ENCODE data around the gene TNFRSF12A. TPM values are rescaled to one million over a fixed set of nuclear protein-coding genes. Genes with fewer than 3 reads are reported as not detected.

The TNFRSF12A gene
- total and polyA plus RNA-seq, 11 donors, result 27.8 to 824 (median 97.1) TPM

DNA sequence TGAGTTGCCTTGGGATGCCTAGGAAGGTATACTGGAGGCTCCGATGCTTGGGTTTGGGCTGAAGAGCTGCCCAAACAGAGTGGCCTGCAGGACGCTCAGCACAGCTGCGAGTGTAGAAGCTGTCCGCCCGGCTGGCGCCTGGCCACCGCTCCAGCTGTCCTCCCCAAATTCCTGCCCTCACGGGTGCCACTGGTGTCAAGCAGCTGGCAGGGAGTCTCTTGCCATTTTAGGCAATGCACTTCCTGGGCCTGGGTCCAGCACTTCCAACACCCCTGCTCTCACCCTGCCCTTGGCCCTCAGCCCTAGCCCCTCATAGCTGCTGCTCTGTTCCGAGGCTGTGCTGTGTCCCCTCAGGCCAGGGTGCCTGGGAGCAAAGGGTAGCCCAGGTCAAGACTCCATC is 34.7 kb upstream of the TNFRSF12A start:
- TF ChIP-seq, protein P1, sequence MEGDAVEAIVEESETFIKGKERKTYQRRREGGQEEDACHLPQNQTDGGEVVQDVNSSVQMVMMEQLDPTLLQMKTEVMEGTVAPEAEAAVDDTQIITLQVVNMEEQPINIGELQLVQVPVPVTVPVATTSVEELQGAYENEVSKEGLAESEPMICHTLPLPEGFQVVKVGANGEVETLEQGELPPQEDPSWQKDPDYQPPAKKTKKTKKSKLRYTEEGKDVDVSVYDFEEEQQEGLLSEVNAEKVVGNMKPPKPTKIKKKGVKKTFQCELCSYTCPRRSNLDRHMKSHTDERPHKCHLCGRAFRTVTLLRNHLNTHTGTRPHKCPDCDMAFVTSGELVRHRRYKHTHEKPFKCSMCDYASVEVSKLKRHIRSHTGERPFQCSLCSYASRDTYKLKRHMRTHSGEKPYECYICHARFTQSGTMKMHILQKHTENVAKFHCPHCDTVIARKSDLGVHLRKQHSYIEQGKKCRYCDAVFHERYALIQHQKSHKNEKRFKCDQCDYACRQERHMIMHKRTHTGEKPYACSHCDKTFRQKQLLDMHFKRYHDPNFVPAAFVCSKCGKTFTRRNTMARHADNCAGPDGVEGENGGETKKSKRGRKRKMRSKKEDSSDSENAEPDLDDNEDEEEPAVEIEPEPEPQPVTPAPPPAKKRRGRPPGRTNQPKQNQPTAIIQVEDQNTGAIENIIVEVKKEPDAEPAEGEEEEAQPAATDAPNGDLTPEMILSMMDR (IDR thresholded peaks at IDR 0.05), result no peak
- TF ChIP-seq POLR2A (IDR thresholded peaks at IDR 0.05), result no peak
- intact Hi-C loops (cut with DNase I), result no loop called here
- Histone ChIP-seq H3K27me3 (peaks cover 0 to 17% (median 3%) of the 10 kb centered on the region in 9 donors), H3K4me3 (no peak overlapping the region), H3K27ac (peak overlapping the region; percentile 53 to 97 (median 86)), H3K36me3 (no peaks in the 10 kb centered on the region), H3K4me1 (peaks cover 0 to 41% (median 23%) of the 10 kb centered on the region in 12 donors), H3K9me3 (no peaks in the 10 kb centered on the region)
- 34 to 60% (median 41%) methylated on average over 1 to 9 of the region's 9 CpGs for WGBS, 4 donors
- peak; percentile 3 to 57 (median 17) for ATAC-seq
- DNase-seq, result peak in 4 of 5 donors; percentile 57 to 72 (median 66)

DNA sequence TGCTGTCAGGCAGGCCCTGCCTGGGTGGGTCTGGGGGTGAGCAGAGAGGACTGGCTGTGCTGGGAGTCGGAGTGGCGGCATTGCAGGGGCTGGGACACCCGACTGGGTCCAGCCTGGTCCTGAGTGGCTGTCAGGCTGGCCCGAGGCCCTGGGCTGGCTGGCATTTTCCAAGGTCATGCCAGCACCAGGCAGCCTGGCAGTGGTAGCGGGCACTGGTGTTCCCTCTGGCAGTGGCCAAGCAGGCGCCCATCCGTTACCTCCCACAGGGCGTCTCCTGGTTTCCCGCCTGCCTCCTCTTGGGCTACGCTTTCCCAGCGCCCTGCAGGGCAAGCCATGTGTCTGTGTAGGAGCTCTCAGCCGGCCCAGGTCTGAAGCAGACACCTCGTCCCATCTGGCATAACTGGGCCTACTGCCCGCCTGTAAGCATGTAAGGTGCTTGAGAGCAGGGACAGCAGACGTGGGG is 34.2 kb upstream of the TNFRSF12A start:
- peak; percentile 77 to 85 (median 78) for ATAC-seq
- H3K4me1 ChIP-seq, result peaks cover 0 to 38% (median 21%) of the 10 kb centered on the region in 12 donors
- WGBS, 4 donors, result 49 to 64% (median 56%) methylated on average over 9 to 15 of the region's 15 CpGs
- no peaks in the 10 kb centered on the region for H3K9me3 ChIP-seq
- H3K27ac ChIP-seq, result peak overlapping the region; percentile 53 to 97 (median 86)
- peak in 4 of 5 donors; percentile 68 to 89 (median 75) for DNase-seq
- TF ChIP-seq, protein P1 (IDR thresholded peaks at IDR 0.05), result no peak
- TF ChIP-seq POLR2A (IDR thresholded peaks at IDR 0.05), result no peak
- H3K4me3 ChIP-seq, result no peak overlapping the region
- H3K36me3 ChIP-seq, result no peaks in the 10 kb centered on the region
- peaks cover 0 to 17% (median 3%) of the 10 kb centered on the region in 9 donors for H3K27me3 ChIP-seq
- intact Hi-C loops (cut with DNase I), result no loop called here

DNA sequence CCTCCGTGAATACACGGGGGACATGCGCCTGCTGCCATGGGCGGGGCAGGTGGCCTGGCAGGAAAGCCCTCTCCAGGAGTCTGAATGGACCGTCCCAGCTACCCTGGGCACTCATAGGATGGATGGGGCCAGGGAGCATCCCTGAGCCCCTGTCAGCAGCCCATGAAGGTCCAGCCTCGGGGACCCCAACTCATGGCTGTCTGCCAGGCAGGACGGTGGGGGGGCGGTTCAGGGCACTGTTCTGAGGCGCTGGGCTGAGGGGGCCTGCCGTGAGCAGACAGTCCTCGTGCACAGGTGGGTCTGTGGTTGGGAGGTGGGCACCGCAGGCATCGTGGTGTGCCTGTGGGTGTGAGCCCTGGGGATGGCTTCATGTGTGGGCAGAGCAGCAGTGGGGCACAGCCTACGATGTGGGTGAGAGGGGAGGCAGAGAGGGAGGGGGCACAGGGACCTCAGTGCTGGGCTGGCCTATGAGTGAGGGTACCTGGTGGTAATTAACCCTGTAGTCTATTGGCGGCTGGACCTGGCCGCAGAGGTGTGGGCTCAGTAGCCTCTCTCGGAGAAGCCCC is 33.5 kb upstream of the TNFRSF12A start:
- DNase-seq (no peak), ATAC-seq (no peak)
- Histone ChIP-seq H3K27ac (peak overlapping the region in 5 of 12 donors; percentile 70 to 97 (median 88)), H3K27me3 (peaks cover 0 to 17% (median 3%) of the 10 kb centered on the region in 9 donors), H3K4me1 (peaks cover 0 to 32% (median 15%) of the 10 kb centered on the region in 12 donors), H3K9me3 (no peaks in the 10 kb centered on the region), H3K4me3 (no peak overlapping the region), H3K36me3 (no peaks in the 10 kb centered on the region)
- TF ChIP-seq, protein P1 (IDR thresholded peaks at IDR 0.05), result no peak
- TF ChIP-seq POLR2A (IDR thresholded peaks at IDR 0.05), result no peak
- WGBS, 4 donors, result 75 to 80% (median 79%) methylated on average over 13 to 17 of the region's 17 CpGs
- intact Hi-C loops (cut with DNase I), result no loop called here

DNA sequence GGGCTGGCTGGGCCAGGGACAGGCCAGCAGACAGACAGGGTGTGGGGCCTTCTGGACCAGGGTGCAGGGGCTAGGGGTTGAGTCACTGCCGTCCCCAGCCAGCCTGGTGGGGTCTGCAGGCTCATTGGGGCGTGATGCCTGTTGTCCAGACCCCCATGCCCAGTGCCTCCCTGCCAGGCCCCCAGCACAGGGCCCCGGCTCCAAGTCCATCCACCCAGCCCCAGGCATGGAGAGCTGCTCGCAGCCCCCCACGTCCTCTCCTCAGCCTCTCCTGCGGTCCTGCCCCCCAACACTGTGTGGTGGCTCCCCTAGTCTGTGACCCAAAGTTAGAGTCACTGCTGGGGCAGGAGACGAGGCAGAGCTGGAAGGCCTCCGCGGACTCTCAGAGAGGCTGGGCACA is 32.9 kb upstream of the TNFRSF12A start:
- no peak for ATAC-seq
- Histone ChIP-seq H3K36me3 (no peaks in the 10 kb centered on the region), H3K4me3 (no peak overlapping the region), H3K27ac (no peak overlapping the region), H3K4me1 (peaks cover 0 to 32% (median 15%) of the 10 kb centered on the region in 12 donors), H3K9me3 (no peaks in the 10 kb centered on the region), H3K27me3 (peaks cover 0 to 17% (median 3%) of the 10 kb centered on the region in 9 donors)
- DNase-seq, result no peak
- TF ChIP-seq, protein P1 (IDR thresholded peaks at IDR 0.05), result no peak
- TF ChIP-seq POLR2A (IDR thresholded peaks at IDR 0.05), result no peak
- WGBS, 4 donors, result 75 to 94% (median 84%) methylated on average over 7 to 9 of the region's 9 CpGs
- intact Hi-C loops (cut with DNase I), result no loop called here
